WTC11 (cell line): ENCODE data around the gene CIRBP. TPM values are rescaled to one million over a fixed set of nuclear protein-coding genes. Genes with fewer than 3 reads are reported as not detected.

ENCODE experiments used
- ATAC-seq: fragments of 200-7000 bp; cut with Tn5 transposase; 2 replicates; pipeline ENCODE4 v1.10.0; 2021; ENCODE audit warnings: mild to moderate bottlenecking, moderate library complexity
- CTCF ChIA-PET: fragments of 300-600 bp; sonication (Branson Sonifier 250); formaldehyde crosslinking; loops from one replicate; lab custom pipeline; 2021; ENCODE audit warnings: antibody characterized with exemption; lab: Charles Lee
- POLR2A ChIA-PET: fragments of 350-600 bp; sonication (Branson Sonifier 250); formaldehyde crosslinking; loops from one replicate; lab custom pipeline; 2021; ENCODE audit warnings: antibody characterized with exemption; lab: Charles Lee
- DNase-seq: peaks from one replicate; pipeline ENCODE4 v3.0.0; 2021; ENCODE audit warnings: low spot score
- H3K27ac Mint-ChIP-seq: 2 replicates; pipeline ENCODE4 v1.8.0; 2021; ENCODE audit warnings: mixed read lengths
- H3K27me3 Mint-ChIP-seq: 2 replicates; pipeline ENCODE4 v1.8.0; 2021; ENCODE audit warnings: low read depth, mild to moderate bottlenecking, moderate library complexity, mixed read lengths
- H3K36me3 Mint-ChIP-seq: 2 replicates; pipeline ENCODE4 v1.8.0; 2021; ENCODE audit warnings: mixed read lengths
- H3K4me1 Mint-ChIP-seq: 2 replicates; pipeline ENCODE4 v1.8.0; 2022; ENCODE audit warnings: mixed read lengths
- H3K4me3 Mint-ChIP-seq: 2 replicates; pipeline ENCODE4 v1.8.0; 2021; ENCODE audit warnings: mild to moderate bottlenecking, moderate library complexity, mixed read lengths
- H3K9me3 Mint-ChIP-seq: 2 replicates; pipeline ENCODE4 v1.8.0; 2021; ENCODE audit warnings: mixed read lengths
- ATF1 ChIP-seq: sonication (generic); formaldehyde crosslinking; IDR thresholded peaks from 2 replicates; pipeline ENCODE4 v1.8.1; 2023; ENCODE audit warnings: mild to moderate bottlenecking, moderate library complexity, missing genetic modification reagents
- CBFB ChIP-seq: sonication (generic); formaldehyde crosslinking; IDR thresholded peaks from 2 replicates; pipeline ENCODE4 v1.8.1; 2022; ENCODE audit warnings: mild to moderate bottlenecking, low read depth, missing genetic modification reagents
- IRF2 ChIP-seq: sonication (generic); formaldehyde crosslinking; IDR thresholded peaks from 2 replicates; pipeline ENCODE4 v1.8.0; 2022; ENCODE audit warnings: low read depth, missing genetic modification reagents, borderline replicate concordance
- JAZF1 ChIP-seq: fragments of 250-450 bp; sonication (Bioruptor Pico); IDR thresholded peaks from 2 replicates; pipeline ENCODE4 v1.9.0; 2021; ENCODE audit warnings: moderate library complexity, mild to moderate bottlenecking, inconsistent platforms
- KAT7 ChIP-seq: sonication (generic); formaldehyde crosslinking; IDR thresholded peaks from 2 replicates; pipeline ENCODE4 v1.8.1; 2023; ENCODE audit warnings: missing genetic modification reagents, mild to moderate bottlenecking, borderline replicate concordance
- NFATC4 ChIP-seq: fragments of 250-450 bp; sonication (Bioruptor Pico); IDR thresholded peaks from 2 replicates; pipeline ENCODE4 v1.9.0; 2021; ENCODE audit warnings: mild to moderate bottlenecking
- NFYB ChIP-seq: sonication (generic); formaldehyde crosslinking; conservative IDR thresholded peaks from 2 replicates; pipeline ENCODE4 v1.8.0; 2022; ENCODE audit warnings: low read depth, missing genetic modification reagents
- NR3C1 ChIP-seq: sonication (generic); formaldehyde crosslinking; conservative IDR thresholded peaks from 2 replicates; pipeline ENCODE4 v1.8.1; 2023; ENCODE audit warnings: low read depth, mild to moderate bottlenecking, missing genetic modification reagents
- PRRX2 ChIP-seq: fragments of 250-450 bp; sonication (Bioruptor Pico); IDR thresholded peaks from 2 replicates; pipeline ENCODE4 v1.8.0; 2021; ENCODE audit warnings: mild to moderate bottlenecking
- ZBTB21 ChIP-seq: sonication (generic); formaldehyde crosslinking; IDR thresholded peaks from 2 replicates; pipeline ENCODE4 v1.8.1; 2023; ENCODE audit warnings: mild to moderate bottlenecking, missing genetic modification reagents, borderline replicate concordance
- ZNF121 ChIP-seq: sonication (generic); formaldehyde crosslinking; IDR thresholded peaks from 2 replicates; pipeline ENCODE4 v1.8.0; 2023; ENCODE audit warnings: missing genetic modification reagents
- ZNF219 ChIP-seq: sonication (generic); formaldehyde crosslinking; IDR thresholded peaks from 2 replicates; pipeline ENCODE4 v1.8.0; 2023; ENCODE audit warnings: missing genetic modification reagents, mild to moderate bottlenecking, borderline replicate concordance
- ZNF232 ChIP-seq: sonication (generic); formaldehyde crosslinking; IDR thresholded peaks from 2 replicates; pipeline ENCODE4 v1.8.0; 2022; ENCODE audit warnings: mild to moderate bottlenecking, missing genetic modification reagents
- ZNF416 ChIP-seq: fragments of 250-450 bp; sonication (Bioruptor Pico); IDR thresholded peaks from 2 replicates; pipeline ENCODE4 v1.9.0; 2021; ENCODE audit warnings: mild to moderate bottlenecking, inconsistent platforms
- total RNA-seq: library from RNA; stranded (reverse); gene quantifications from 3 replicates; pipeline ENCODE4 v1.2.3, GENCODE V29; 2021
- TF ChIP-seq, protein P1 (sequence below): fragments of 250-450 bp; sonication (Bioruptor Pico); IDR thresholded peaks from 2 replicates; pipeline ENCODE4 v1.9.0; 2021; ENCODE audit warnings: mild to moderate bottlenecking, borderline replicate concordance
- TF ChIP-seq, protein P2 (sequence below): sonication (generic); formaldehyde crosslinking; IDR thresholded peaks from 2 replicates; pipeline ENCODE4 v1.8.1; 2023; ENCODE audit warnings: mild to moderate bottlenecking, missing genetic modification reagents, moderate library complexity
- TF ChIP-seq, protein P3 (sequence below): sonication (generic); formaldehyde crosslinking; conservative IDR thresholded peaks from 2 replicates; pipeline ENCODE4 v1.8.1; 2022; ENCODE audit warnings: mild to moderate bottlenecking, missing genetic modification reagents
- TF ChIP-seq, protein P4 (sequence below): sonication (generic); formaldehyde crosslinking; IDR thresholded peaks from 2 replicates; pipeline ENCODE4 v1.8.1; 2022; ENCODE audit warnings: mild to moderate bottlenecking, missing genetic modification reagents, moderate library complexity, borderline replicate concordance
- TF ChIP-seq, protein P5 (sequence below): fragments of 200-600 bp; IDR thresholded peaks from 2 replicates; pipeline ENCODE4 v1.8.0; 2022; ENCODE audit warnings: antibody characterized with exemption
- TF ChIP-seq, protein P6 (sequence below): sonication (generic); formaldehyde crosslinking; IDR thresholded peaks from 2 replicates; pipeline ENCODE4 v1.8.0; 2023; ENCODE audit warnings: missing genetic modification reagents
- TF ChIP-seq, protein P7 (sequence below): sonication (generic); formaldehyde crosslinking; IDR thresholded peaks from 2 replicates; pipeline ENCODE4 v1.8.1; 2023; ENCODE audit warnings: mild to moderate bottlenecking, moderate library complexity, missing genetic modification reagents
- TF ChIP-seq, protein P8 (sequence below): sonication (generic); formaldehyde crosslinking; IDR thresholded peaks from 2 replicates; pipeline ENCODE4 v1.8.0; 2022; ENCODE audit warnings: mild to moderate bottlenecking, missing genetic modification reagents

The CIRBP gene
- total RNA-seq, 1 experiment from 2014 or later: 298 TPM

DNA sequence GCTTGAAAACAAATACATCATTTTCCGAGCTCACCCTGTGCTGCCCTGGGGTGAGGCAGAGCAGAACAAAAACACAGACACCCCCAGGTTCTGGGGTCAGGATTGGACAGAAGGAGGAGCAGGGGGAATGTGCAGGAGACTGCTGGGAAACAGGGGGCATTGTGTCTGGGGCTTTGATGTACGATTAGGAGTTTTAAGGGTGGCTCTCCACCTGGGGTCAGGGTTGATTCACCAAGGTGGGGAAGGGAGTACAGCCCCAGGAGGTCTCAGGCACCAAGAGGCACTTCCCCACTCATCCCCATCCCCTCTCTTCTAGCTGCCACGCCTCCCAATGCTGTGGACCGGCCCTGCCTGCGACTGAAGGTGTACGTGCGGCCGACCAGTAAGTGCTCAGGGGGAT lies 29.1 kb downstream of the CIRBP start:
- TF ChIP-seq ZNF219 (no peak), ATF1 (CRISPR knock-in tag) (no peak), CBFB (CRISPR knock-in tag) (no peak), NFYB (no peak), IRF2 (CRISPR knock-in tag) (no peak), JAZF1 (CRISPR knock-in tag) (no peak), KAT7 (CRISPR knock-in tag) (no peak), ZNF121 (CRISPR knock-in tag) (no peak), NR3C1 (CRISPR knock-in tag) (no peak), ZNF416 (CRISPR knock-in tag) (no peak), NFATC4 (CRISPR knock-in tag) (no peak)
- TF ChIP-seq, protein P1, sequence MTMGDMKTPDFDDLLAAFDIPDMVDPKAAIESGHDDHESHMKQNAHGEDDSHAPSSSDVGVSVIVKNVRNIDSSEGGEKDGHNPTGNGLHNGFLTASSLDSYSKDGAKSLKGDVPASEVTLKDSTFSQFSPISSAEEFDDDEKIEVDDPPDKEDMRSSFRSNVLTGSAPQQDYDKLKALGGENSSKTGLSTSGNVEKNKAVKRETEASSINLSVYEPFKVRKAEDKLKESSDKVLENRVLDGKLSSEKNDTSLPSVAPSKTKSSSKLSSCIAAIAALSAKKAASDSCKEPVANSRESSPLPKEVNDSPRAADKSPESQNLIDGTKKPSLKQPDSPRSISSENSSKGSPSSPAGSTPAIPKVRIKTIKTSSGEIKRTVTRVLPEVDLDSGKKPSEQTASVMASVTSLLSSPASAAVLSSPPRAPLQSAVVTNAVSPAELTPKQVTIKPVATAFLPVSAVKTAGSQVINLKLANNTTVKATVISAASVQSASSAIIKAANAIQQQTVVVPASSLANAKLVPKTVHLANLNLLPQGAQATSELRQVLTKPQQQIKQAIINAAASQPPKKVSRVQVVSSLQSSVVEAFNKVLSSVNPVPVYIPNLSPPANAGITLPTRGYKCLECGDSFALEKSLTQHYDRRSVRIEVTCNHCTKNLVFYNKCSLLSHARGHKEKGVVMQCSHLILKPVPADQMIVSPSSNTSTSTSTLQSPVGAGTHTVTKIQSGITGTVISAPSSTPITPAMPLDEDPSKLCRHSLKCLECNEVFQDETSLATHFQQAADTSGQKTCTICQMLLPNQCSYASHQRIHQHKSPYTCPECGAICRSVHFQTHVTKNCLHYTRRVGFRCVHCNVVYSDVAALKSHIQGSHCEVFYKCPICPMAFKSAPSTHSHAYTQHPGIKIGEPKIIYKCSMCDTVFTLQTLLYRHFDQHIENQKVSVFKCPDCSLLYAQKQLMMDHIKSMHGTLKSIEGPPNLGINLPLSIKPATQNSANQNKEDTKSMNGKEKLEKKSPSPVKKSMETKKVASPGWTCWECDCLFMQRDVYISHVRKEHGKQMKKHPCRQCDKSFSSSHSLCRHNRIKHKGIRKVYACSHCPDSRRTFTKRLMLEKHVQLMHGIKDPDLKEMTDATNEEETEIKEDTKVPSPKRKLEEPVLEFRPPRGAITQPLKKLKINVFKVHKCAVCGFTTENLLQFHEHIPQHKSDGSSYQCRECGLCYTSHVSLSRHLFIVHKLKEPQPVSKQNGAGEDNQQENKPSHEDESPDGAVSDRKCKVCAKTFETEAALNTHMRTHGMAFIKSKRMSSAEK (CRISPR knock-in tag): no peak
- TF ChIP-seq, protein P2, sequence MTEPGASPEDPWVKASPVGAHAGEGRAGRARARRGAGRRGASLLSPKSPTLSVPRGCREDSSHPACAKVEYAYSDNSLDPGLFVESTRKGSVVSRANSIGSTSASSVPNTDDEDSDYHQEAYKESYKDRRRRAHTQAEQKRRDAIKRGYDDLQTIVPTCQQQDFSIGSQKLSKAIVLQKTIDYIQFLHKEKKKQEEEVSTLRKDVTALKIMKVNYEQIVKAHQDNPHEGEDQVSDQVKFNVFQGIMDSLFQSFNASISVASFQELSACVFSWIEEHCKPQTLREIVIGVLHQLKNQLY (CRISPR knock-in tag): no peak
- TF ChIP-seq, protein P3, sequence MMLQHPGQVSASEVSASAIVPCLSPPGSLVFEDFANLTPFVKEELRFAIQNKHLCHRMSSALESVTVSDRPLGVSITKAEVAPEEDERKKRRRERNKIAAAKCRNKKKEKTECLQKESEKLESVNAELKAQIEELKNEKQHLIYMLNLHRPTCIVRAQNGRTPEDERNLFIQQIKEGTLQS: no peak
- TF ChIP-seq, protein P4, sequence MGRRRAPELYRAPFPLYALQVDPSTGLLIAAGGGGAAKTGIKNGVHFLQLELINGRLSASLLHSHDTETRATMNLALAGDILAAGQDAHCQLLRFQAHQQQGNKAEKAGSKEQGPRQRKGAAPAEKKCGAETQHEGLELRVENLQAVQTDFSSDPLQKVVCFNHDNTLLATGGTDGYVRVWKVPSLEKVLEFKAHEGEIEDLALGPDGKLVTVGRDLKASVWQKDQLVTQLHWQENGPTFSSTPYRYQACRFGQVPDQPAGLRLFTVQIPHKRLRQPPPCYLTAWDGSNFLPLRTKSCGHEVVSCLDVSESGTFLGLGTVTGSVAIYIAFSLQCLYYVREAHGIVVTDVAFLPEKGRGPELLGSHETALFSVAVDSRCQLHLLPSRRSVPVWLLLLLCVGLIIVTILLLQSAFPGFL: no peak
- TF ChIP-seq, protein P5, sequence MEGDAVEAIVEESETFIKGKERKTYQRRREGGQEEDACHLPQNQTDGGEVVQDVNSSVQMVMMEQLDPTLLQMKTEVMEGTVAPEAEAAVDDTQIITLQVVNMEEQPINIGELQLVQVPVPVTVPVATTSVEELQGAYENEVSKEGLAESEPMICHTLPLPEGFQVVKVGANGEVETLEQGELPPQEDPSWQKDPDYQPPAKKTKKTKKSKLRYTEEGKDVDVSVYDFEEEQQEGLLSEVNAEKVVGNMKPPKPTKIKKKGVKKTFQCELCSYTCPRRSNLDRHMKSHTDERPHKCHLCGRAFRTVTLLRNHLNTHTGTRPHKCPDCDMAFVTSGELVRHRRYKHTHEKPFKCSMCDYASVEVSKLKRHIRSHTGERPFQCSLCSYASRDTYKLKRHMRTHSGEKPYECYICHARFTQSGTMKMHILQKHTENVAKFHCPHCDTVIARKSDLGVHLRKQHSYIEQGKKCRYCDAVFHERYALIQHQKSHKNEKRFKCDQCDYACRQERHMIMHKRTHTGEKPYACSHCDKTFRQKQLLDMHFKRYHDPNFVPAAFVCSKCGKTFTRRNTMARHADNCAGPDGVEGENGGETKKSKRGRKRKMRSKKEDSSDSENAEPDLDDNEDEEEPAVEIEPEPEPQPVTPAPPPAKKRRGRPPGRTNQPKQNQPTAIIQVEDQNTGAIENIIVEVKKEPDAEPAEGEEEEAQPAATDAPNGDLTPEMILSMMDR: no peak
- ChIA-PET CTCF (interaction anchor here (0.7 kb wide), 2 partner anchors 11 to 32 kb away, joined by 3 read pairs; no protein-coding TSS in a partner anchor), POLR2A (interaction anchor here (1.5 kb wide), 1 partner anchor 13 kb away, joined by 3 read pairs; no protein-coding TSS in a partner anchor)
- ATAC-seq (no peak), DNase-seq (no peak)
- peak overlapping the region; percentile 56 for H3K27ac Mint-ChIP-seq
- H3K4me1 Mint-ChIP-seq: peaks cover 3% of the 10 kb centered on the region; the same call in 1 of the 2 replicates
- peaks cover 8% of the 10 kb centered on the region for H3K27me3 Mint-ChIP-seq
- H3K4me3 Mint-ChIP-seq: no peak overlapping the region
- no peaks in the 10 kb centered on the region for H3K9me3 Mint-ChIP-seq
- no peaks in the 10 kb centered on the region for H3K36me3 Mint-ChIP-seq

DNA sequence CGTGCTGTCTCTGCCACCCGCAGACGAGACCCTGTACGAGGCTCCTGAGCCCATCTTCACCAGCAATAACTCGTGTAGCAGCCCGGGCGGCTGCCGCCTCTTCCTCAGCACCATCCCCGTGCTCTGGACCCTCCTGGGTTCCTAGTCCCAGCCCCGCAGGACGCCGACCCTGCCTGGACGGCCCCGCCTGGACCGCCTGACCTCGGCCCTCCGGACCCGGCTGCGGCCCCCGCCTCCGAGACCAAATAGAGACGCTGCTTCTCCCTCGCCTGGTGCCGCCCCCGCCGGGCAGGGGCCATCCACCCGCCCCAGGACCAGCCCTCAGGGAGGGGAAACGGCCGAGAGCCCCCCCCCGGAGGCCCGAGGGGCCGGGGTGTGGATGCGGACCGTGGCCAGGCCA lies 30.7 kb downstream of the CIRBP start:
- CTCF ChIA-PET: no interaction called here
- no peak for ATAC-seq
- no peak for TF ChIP-seq ZBTB21 (CRISPR knock-in tag)
- TF ChIP-seq, protein P6, sequence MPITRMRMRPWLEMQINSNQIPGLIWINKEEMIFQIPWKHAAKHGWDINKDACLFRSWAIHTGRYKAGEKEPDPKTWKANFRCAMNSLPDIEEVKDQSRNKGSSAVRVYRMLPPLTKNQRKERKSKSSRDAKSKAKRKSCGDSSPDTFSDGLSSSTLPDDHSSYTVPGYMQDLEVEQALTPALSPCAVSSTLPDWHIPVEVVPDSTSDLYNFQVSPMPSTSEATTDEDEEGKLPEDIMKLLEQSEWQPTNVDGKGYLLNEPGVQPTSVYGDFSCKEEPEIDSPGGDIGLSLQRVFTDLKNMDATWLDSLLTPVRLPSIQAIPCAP (CRISPR knock-in tag): no peak
- no peak for TF ChIP-seq ZNF232 (CRISPR knock-in tag)
- TF ChIP-seq, protein P7, sequence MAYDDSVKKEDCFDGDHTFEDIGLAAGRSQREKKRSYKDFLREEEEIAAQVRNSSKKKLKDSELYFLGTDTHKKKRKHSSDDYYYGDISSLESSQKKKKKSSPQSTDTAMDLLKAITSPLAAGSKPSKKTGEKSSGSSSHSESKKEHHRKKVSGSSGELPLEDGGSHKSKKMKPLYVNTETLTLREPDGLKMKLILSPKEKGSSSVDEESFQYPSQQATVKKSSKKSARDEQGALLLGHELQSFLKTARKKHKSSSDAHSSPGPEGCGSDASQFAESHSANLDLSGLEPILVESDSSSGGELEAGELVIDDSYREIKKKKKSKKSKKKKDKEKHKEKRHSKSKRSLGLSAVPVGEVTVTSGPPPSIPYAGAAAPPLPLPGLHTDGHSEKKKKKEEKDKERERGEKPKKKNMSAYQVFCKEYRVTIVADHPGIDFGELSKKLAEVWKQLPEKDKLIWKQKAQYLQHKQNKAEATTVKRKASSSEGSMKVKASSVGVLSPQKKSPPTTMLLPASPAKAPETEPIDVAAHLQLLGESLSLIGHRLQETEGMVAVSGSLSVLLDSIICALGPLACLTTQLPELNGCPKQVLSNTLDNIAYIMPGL (CRISPR knock-in tag): no peak
- TF ChIP-seq ATF1 (CRISPR knock-in tag): no peak
- TF ChIP-seq, protein P8, sequence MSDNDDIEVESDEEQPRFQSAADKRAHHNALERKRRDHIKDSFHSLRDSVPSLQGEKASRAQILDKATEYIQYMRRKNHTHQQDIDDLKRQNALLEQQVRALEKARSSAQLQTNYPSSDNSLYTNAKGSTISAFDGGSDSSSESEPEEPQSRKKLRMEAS (CRISPR knock-in tag): no peak
- no peak for TF ChIP-seq KAT7 (CRISPR knock-in tag)
- TF ChIP-seq PRRX2: no peak

More for the DNA sequence above, 30.7 kb downstream of the CIRBP start:
- no peak overlapping the region for H3K27ac Mint-ChIP-seq
- H3K4me1 Mint-ChIP-seq: no peaks in the 10 kb centered on the region
- H3K36me3 Mint-ChIP-seq: no peaks in the 10 kb centered on the region
- H3K27me3 Mint-ChIP-seq: peaks cover under 1% of the 10 kb centered on the region; the same call in 1 of the 2 replicates
- H3K4me3 Mint-ChIP-seq: no peak overlapping the region
- POLR2A ChIA-PET: no interaction called here
- no peaks in the 10 kb centered on the region for H3K9me3 Mint-ChIP-seq
- no peak for DNase-seq
